ENCODE results near the gene TBPL1.
"Not testable (repeated sequence)": the region's sequence is repeated elsewhere in the genome, so short reads cannot be mapped to it uniquely, and the experiment has no call there.

Gene TBPL1

GRCh38 chr6:133953634-133954415 is 801 bp downstream of the TBPL1 start:
- DNase-seq: no peak

DNA sequence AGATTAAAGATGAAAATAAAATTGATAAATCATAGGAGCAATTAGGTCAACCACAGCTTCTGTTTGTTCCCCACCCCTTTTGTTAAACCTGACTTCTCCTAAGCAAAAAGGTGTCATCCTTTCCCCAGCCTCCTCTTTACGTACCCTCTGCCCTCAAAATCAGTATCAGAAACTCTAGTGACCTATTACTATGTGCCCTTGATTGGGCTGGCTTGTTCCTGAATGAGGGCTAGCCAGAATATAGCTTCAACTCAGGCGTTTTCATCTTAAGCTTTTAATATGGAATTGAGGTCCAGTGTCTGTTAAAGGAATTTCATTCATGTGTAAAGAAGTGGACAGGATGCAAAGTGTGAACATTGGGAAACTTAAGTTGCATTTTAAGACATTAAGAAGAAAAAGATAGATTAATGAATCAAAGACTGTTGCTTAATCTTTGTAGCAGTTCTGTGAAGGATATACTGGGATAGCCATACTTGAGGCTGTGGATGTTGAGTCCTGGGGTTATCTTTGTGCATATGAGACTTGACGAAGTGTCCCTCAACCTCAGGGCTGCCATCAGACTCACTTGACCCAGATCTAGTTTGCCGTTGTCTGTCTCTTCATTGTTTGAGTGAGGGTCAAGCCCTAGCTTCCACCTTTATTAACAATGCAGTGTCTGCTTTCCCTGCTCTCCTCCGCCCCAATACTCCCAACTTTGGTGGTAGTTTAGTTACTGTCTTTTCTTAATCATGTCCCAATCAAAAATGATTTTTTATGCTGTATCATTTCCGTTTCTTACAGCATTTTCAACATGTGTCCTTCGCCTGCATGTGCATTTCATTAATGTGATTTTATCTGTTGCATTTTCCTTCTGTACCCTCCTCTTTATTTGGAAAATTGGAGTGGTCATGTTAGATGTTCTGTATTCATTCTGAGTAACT is 1.9 kb downstream of the TBPL1 start:
- DNase-seq: no peak

- DNase-seq: no peak
Observed at GRCh38 chr6:133955582-133956415, 2.8 kb downstream of the TBPL1 start.

- no peak for DNase-seq
Observed at GRCh38 chr6:133956416-133957049, 3.5 kb downstream of the TBPL1 start.

GRCh38 chr6:133957227-133957626 is 4.2 kb downstream of the TBPL1 start:
- DNase-seq: no peak

DNA sequence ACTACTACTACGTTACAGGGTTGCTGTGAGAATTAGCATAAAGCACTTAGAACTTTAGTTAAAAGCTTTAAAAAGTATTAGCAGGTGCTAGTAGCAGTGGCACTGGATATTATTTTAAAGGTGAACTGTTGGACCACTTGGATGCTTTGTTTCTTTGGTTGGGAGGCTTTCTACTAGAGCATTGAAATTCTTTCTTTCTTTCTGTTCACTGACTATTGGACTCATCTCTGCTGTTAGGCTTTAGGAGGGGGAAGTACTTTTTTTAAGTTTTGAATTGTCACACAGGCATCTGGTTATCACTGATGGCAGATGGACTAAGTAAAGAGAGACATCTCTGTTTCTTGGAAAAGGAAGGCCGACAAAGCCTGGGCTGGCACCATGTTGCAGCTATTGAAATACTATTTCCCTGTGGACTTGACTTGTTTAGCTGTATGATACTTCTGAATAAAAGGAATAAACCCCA is 4.8 kb downstream of the TBPL1 start:
- DNase-seq: no peak

- DNase-seq: no peak
Observed at GRCh38 chr6:133958791-133959190, 5.8 kb downstream of the TBPL1 start.

DNA sequence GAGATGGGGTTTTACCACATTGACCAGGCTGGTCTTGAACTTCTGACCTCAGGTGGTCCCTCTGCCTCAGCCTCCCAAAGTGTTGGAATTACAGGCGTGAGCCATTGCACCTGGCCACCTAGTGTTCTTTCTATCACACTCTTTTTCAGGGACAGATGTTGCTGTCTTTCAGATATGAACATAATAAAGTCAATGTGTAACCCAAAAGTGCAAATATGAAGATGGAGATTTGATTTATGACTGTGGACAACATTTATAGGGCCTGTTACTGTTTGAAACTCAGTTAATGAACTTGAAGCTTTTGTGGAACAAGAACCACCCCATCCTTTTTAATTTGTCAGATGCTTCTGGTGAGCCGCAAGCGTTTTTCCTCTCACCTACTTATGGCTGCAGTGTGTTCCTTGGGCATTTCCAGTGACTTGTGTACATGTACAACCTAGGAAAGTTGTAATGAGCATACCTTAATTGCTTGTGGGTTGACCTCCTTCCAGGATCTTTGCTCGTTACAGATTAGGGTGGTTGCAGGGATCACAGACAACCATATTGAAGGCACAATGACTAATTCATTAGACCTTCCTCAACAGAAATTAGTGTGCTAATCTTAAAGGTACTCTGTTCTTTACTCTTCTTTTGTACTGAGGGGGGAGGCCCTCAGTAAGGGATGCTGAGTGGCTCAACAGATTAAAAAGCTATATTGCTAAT is 6.8 kb downstream of the TBPL1 start:
- no peak for DNase-seq

GRCh38 chr6:133961831-133962230 is 8.8 kb downstream of the TBPL1 start:
- no peak for DNase-seq

GRCh38 chr6:133964052-133964451 is 11.0 kb downstream of the TBPL1 start:
- DNase-seq: no peak

GRCh38 chr6:133964702-133965101 is 11.7 kb downstream of the TBPL1 start:
- no peak for DNase-seq

DNA sequence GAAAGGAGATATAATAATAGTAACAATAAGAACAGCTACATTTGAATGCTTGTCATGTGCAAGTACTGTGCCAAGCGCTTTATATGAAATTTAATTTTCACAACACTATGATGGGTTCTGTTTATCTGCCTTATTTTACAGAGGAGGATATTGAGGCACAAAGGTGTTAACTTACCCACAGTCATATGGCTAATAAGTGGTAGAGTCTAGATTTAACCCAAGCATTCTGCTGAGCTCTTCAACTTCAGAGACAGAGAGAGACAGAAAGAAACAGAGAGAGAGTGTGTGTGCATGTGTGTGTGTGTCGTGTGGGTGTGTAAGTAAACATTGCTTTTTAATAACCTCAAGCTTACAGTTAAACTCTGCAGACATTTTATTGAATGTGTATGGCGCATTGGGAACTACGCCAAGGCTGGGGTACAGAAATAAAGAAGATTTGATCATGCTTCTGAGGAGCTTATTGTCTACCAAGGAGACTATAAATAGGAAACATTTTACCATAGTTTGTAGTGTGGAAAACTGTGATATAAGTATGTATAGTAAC is 12.9 kb downstream of the TBPL1 start:
- no peak for DNase-seq

DNA sequence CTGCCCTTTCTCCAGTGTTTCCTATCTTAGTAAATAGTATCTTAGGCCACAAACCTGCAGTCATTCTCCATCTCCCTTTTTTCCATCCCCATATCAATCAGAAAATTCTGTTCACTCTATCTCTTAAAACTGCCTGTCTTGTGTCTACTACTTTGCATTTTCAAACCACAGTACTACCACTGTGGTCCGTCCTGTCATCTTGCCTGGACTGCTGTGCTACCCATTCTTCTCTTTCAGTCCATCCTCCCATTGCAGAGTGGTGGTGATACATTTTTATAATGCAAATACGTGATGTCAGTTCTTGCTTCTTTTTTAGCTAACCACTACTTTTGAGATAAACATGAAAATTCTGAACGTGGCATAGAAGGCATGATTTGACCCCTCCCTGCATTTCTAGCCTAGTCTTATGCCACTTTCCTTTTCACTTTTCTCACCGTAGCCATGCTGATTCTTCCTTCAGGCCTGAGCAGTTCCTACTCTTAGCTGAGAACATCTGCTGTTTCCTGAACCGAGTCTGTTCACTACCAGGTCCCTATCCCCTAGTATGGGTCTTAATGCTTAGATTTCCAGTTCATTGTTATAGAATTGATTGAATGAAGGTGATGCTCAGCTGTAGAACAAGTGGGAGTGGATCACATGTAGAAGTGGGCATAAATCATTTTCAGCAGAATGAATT is 13.8 kb downstream of the TBPL1 start:
- DNase-seq: no peak

GRCh38 chr6:133967347-133967746 is 14.3 kb downstream of the TBPL1 start:
- DNase-seq: no peak

- DNase-seq: not testable (repeated sequence)
Observed at GRCh38 chr6:133967835-133968234, 14.8 kb downstream of the TBPL1 start.

GRCh38 chr6:133969285-133969920 is 16.4 kb downstream of the TBPL1 start:
- no peak for DNase-seq

DNA sequence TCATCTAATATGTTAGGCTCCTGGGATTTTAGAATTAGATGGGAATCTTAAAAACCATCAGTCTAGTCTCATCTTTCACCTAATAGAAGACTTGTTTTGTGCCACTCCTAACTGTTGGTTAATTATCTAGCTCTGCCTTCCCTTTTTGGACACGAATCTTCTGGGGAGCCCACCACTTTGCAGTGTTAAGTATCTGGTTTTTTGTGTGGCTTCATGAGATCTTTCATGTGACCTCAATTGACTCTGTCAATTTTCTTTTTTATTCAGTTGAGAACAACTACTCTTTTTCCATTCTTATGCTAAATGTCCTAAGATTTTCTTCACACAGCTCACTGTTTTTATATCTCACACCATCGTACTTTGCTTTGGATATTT is 16.9 kb downstream of the TBPL1 start:
- no peak for DNase-seq

- DNase-seq: no peak
Observed at GRCh38 chr6:133971861-133972260, 18.8 kb downstream of the TBPL1 start.

DNA sequence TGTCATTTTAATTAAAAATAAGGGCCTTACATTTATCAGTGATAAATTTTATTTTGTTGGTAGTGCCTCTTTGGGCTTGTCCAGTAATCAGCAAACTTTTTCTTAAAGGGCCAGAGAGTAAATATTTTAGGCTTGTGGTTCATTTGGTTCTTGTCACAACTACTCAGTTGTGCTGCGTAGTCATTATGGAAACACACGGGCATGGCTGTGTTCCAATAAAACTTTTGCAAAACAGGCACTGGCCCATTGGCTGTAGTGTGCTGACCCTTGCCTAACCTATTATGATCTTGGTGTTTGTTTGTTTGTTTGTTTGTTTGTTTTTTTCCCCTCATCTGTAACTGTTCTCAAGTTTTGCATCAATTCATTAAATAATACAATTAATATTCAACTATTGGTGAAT is 19.4 kb downstream of the TBPL1 start:
- DNase-seq: no peak

Data from activated CD4-positive, alpha-beta T cell treated with anti-CD3 and anti-CD28 coated beads for 4 hours (primary cell).